Caki2 (cell line): ENCODE results near the gene CCDC78. TPM values are rescaled to one million over a fixed set of nuclear protein-coding genes. Genes with fewer than 3 reads are reported as not detected.
"Not testable (repeated sequence)": the region's sequence is repeated elsewhere in the genome, so short reads cannot be mapped to it uniquely, and the experiment has no call there.

ENCODE experiments used
- DNase-seq: peaks from one replicate; pipeline ENCODE4 v3.0.0-alpha.2; 2015; ENCODE audit warnings: low read depth
- in situ Hi-C: cut with HindIII; loops from 2 replicates; pipeline ENCODE4 v1.10.0; 2016; ENCODE audit warnings: low sequenced_read_pairs, low pct_unique_long_range_greater_than_20kb, mixed read lengths
- total RNA-seq: library from RNA; depleted of rRNA; stranded (reverse); fragments of >200 nt; shearing (Covaris generic); gene quantifications from 2 replicates; pipeline ENCODE4 v1.2.3, GENCODE V29; 2014; ENCODE audit warnings: low replicate concordance

CCDC78 gene
- total RNA-seq, 1 experiment from 2014 or later: 10.3 TPM

- in situ Hi-C loops, DNase-seq: not testable (repeated sequence)
These were observed 16.7 kb upstream of the CCDC78 start for GRCh38 chr16:742894-743293.

DNA sequence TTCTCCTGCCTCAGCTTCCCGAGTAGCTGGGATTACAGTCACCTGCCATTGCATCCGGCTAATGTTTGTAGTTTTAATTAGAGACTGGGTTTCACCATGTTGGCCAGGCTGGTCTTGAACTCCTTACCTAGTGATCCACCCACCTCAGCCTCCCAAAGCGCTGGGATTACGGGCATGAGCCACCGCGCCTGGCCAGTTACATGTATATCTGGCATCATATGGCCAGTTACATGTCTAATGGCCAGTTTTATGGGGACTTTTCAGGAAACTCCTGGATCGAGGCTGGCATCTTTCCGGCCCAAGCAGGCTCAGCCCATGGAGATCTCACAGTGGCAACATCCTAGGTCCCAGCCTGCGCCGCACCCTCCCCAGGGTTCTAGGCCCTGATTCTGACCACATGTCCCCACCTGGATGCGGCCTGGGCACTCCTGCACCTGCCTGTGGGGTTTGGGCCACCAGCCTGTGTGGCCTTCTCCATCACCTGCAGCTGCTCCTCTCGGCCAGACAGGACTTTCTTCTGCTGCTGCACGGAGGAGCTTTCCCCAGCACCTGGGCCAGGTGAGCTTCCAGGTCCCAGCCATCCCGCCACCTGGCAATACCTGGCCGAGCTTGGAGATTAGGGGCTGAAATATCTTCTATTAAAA, 15.9 kb upstream of the CCDC78 start:
- DNase-seq: no peak
- in situ Hi-C loops: no loop called here

GRCh38 chr16:740764-741505, 14.7 kb upstream of the CCDC78 start, which contains the start of gene CIAO3:
Gene CIAO3 (minus strand): TSS chr16:740997. CDS start chr16:740985, 12 bp downstream.
- in situ Hi-C loops: no loop called here
- peak; percentile 90 for DNase-seq

DNA sequence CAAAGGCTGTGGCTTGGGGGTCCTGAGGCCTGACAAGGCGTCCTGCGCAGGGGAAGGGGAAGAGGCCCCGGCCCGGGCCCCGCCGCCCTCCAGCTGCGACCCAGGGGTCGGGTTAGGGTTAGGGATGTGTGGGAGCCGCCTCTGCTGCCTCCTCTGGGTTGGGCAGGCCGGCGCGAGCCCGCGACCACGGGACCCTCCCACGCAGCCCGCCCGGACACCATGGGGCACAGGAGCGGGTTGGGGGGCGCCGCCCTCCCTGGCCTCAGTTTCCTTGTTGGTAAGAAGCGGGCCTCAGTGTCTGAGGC, 14.2 kb upstream of the CCDC78 start:
- no peak for DNase-seq
- in situ Hi-C loops: no loop called here

DNA sequence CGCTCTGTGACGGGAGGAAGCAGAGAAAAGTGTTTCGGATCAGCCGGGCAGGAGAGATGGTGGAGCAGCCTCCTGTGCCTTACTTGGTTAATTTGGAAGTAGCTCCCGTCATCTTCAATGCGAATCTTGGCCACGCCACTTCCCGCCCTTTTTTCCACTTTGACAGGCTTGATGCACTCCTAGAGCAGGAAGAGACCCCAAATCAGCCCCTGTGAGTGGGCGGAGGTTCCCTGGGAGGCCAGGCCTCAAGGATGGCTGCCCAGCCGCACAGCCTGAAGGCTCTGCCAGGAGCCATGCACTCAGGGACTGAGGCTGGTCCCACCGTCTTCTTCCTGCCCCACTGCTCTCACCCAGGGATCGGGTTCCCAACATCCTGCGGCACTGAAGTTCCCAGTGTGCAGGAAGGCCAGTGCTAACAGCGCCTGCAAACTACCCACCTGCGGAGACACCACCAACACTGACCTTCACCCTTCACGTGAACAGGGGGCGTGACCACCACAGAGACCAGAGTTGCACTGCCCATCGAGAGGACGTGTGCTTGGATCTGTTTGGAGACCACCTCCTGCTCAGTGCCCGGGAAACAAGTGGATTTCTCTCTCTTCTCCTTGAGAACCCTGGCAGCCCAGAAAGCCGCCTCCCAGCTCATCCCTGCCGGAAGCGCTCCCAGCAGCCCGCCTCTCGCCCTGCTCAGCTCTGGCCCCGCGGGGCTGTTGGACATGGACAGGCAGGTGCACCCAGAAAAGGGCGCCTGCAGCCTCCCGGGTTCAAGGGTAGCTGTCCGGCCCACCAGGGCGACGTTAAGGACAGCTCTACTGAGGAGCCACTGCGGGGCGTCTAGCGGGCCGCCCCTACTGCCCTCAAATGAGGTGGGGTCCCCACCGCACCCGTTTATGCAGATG, 13.6 kb upstream of the CCDC78 start:
- in situ Hi-C loops: no loop called here
- no peak for DNase-seq

DNA sequence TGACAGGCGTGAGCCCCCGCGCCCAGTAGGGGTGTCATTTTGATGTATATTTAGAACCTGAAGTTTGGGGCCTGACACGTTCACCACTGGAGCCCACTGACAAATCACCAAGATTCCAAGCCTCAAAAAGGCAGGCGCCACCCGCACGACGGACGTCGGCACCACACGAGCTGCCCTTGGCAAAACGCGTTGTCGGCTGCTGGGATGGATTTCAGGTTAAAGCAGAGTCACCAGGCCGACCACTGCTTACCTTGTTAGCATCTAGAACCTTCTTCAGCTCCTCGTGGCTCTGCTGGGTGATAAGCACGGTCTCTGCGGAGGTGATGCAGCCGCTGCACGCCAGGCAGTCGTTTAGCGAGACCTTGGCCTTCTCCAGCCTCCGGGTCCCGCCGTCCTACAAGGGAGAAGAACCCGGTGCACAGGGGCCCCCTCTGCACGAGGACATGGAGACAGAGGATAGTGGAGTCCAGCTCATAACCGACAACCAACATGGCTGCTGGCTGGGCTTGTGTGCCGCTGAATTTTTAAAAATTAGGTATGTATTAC, 10.8 kb upstream of the CCDC78 start:
- DNase-seq: no peak
- in situ Hi-C loops: no loop called here

GRCh38 chr16:735982-736453, 9.8 kb upstream of the CCDC78 start:
- DNase-seq: no peak
- in situ Hi-C loops: no loop called here

GRCh38 chr16:734981-735881, 9.0 kb upstream of the CCDC78 start:
- in situ Hi-C loops: no loop called here
- no peak for DNase-seq

DNA sequence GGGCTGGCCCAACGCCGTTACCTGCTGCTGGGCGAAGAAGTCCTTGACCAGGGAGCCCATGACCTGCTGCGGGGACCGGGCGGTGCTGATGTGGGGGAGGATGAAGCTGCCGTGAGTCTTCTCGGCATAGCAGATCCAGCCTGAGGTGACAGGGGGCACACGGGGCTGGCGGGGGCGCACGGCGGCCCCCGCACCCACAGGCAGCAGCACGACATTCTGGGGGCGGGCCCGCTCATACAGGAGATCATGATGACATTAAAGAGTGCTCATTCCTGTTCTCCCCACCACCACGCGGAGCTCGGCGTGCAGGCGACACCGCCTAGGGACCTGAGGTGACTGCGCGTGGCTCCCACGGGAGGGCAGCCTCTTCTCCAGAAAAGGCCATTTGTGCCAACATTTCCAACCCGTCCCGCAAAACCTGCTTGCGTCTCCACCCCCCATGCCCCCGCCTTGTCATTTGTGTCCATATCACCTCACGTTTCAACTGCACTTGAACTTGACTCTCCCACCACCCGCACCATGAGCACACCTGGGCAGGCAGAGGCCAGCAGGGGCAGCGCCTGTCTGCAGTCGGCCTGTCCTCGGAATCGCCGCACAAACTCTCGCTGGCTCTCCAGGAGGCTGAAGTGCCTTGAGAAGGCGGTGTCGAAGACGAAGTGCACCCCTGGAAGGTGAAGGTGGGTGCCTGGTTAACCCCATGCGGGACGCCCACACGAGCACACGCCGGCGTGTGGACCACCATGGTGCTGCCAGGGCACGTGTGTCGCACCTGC, 8.2 kb upstream of the CCDC78 start:
- DNase-seq: no peak
- in situ Hi-C loops: no loop called here

GRCh38 chr16:733382-734207, 7.4 kb upstream of the CCDC78 start:
- no peak for DNase-seq
- in situ Hi-C loops: no loop called here

GRCh38 chr16:732936-733335, 6.7 kb upstream of the CCDC78 start:
- DNase-seq: no peak
- in situ Hi-C loops: no loop called here

DNA sequence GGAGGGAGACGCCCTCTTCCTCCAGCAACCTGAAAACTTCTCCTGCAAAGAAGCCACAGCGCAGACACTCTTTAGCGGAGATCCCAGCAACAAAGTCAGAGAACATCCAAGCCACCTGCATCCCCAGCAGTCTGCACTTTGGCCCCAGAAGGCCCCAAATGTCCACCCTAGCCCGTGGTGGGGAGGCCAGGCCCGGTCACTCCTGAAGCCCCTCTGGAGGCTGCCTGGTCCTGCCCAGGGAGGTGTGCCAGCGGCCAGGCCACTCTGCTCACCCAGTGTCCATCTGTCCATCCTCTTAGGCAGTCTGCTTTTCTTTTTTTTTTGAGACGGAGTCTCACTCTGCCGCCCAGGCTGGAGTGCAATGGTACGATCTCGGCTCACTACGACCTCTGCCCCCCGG, 6.1 kb upstream of the CCDC78 start:
- in situ Hi-C loops: no loop called here
- no peak for DNase-seq

DNA sequence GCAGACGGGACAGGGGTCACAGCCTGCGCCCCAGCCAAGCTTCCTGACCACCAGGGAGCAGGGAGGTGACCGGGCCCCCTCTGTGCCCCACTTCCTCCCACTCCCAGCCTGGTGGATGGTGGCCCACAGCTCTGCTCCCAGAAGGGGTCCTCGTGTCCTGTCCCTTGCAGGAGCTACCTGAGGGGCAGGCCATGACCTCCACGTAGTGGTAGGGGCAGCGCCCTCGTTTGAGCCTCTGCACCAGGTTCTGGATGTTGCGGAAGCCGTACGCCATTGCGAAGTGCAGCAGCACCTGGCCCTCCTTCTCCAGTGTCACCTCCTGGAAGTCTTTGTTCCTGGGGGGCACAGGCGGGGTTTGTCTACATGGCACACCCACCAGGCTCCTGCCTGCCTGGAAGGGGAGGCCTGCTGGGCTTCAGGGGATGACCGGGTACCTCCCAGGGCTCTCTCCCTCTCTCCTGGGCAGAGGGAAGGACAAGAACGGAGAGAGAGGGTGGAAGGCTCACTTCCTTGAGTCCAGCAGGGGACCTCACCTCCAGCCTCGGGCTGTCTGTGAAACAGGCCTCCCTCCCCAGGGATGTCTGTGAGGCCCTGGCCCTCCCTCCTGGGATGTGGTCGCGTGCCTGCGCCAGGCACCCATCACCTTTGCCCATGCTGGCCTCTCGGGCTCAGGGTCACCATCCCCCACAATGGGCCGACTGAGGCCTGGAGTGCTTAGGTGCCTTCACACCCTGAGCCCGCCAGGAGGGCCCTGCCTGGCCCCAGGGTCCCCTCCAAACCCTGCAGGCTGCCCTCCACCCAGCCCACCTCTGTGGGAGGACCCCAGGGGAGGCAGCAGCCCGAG, 4.6 kb upstream of the CCDC78 start:
- in situ Hi-C loops: no loop called here

DNA sequence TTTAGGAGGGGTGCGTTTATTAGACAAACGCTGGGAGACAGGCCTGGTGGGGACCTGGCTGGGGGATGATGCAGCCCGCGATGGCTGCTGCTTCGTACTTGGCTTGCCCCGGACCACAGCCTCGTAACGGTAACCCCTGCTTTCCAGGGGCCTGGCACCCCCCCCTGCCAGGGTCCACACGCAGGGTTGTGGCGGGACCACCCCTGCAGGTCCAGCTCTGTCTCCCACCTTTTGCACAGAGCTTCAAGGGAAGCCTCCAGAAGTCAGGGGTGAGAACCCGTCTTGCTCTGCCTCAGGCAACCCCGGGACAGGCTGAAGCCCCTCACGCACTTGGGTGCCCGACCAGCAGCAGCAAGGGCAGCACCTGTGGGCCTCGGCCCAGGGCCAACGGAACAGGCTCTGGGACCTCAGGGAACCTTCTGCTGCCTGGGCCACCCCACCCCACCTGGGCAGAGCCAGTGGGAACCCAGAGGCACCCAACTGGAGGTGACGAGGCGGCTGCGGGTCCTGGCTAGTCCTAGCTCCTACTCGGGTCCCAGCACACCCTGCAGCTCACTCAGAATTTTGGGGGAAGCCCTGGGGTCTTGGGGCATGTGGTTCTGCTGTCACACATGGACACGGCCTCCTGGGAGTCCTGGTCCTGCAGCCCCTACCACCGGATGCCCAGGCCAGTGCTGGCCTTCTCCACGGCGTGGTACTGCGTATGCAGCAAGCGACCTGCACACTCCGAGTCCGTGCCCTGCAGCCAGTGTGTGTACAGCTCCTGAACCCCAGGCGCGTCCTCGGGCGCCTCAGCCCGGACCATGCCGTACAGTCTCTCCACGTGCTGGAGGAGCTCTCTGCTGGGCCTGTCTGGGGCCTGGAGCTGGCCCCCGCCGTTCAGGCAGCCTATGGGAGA, 3.8 kb upstream of the CCDC78 start:
- DNase-seq: no peak
- in situ Hi-C loops: no loop called here

More for the DNA sequence above, 4.6 kb upstream of the CCDC78 start:
- DNase-seq: no peak
